ENCODE results near the gene RPS17.
"Not testable (repeated sequence)": the region's sequence is repeated elsewhere in the genome, so short reads cannot be mapped to it uniquely, and the experiment has no call there.

The RPS17 gene

GRCh38 chr15:82505842-82506241, 34.4 kb downstream of the RPS17 start:
- DNase-seq, result not testable (repeated sequence)

GRCh38 chr15:82504074-82504473, 36.2 kb downstream of the RPS17 start:
- not testable (repeated sequence) for DNase-seq

DNA sequence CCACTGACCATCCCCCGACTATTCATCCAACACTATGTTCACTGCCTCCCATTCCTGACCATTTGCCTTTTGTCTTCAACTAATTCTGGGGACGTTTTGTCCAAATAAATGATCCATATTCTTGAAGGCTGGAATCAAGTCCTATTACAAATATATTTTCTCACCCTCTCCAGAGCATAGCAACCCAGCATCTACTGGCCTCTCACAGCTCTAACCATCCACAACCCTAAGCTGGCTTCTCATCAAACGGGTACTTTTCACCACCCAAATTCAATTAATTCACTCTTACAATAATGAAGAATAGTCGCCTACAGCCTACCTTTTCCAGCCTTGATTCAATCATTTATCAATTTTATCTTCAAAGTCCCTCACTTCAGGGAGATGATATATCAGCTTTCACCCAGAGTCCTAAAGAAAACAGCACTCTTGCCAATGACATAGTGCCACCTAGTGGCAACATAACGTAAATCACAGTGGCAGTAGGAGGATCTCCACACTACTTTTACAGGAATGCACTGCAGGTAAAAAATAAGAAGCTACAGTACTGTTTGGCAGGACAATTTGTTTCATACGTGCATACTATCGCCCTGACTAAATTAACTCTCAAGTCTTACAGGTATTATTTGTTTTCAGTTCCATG, 37.4 kb downstream of the RPS17 start:
- DNase-seq, result peak; percentile 55

DNA sequence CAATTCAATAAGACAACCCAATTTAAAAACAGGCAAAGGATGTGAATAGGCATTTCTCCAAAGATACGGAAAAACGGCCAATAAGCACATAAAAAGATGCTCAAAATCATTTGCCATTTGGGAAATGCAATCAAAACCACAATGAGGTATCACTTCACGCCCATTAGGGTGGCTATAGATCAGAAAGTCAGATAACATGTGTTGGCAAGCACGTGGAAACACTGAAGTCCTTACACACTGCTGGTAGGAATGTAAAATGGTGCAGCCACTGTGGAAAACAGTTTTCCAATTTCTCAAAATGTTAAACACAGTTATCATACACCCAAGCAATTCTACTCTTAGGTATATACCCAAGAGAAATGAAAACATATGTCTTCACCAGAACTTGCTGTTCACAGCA, 39.5 kb downstream of the RPS17 start:
- not testable (repeated sequence) for DNase-seq

GRCh38 chr15:82497978-82498377, 42.3 kb downstream of the RPS17 start:
- DNase-seq, result not testable (repeated sequence)

GRCh38 chr15:82488250-82488649, 52.0 kb downstream of the RPS17 start:
- DNase-seq, result not testable (repeated sequence)

DNA sequence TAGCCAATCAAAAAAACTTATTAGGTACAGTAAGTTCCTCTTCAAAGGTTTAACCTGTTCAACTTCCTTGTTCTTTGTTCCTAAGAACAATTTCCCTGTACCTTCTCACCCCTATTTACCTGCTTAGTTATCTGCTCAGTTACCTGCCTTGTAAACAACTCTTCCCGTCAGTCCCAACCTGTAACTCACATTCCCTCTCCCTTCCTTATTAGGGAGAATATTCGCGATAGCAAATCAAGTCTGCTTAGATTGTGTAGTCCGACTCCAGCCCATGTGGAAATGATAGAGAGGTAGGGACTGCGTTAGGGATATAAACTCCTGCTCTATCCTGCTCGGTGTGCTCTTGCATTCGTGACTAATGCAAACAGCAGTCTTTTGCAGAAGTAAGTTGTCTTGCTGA, 53.2 kb downstream of the RPS17 start:
- DNase-seq, result not testable (repeated sequence)

Data from CD4-positive, alpha-beta T cell treated with Interleukin-10 for 1 hour (primary cell).